ENCODE measurements around the gene THOC6.

The THOC6 gene

DNA sequence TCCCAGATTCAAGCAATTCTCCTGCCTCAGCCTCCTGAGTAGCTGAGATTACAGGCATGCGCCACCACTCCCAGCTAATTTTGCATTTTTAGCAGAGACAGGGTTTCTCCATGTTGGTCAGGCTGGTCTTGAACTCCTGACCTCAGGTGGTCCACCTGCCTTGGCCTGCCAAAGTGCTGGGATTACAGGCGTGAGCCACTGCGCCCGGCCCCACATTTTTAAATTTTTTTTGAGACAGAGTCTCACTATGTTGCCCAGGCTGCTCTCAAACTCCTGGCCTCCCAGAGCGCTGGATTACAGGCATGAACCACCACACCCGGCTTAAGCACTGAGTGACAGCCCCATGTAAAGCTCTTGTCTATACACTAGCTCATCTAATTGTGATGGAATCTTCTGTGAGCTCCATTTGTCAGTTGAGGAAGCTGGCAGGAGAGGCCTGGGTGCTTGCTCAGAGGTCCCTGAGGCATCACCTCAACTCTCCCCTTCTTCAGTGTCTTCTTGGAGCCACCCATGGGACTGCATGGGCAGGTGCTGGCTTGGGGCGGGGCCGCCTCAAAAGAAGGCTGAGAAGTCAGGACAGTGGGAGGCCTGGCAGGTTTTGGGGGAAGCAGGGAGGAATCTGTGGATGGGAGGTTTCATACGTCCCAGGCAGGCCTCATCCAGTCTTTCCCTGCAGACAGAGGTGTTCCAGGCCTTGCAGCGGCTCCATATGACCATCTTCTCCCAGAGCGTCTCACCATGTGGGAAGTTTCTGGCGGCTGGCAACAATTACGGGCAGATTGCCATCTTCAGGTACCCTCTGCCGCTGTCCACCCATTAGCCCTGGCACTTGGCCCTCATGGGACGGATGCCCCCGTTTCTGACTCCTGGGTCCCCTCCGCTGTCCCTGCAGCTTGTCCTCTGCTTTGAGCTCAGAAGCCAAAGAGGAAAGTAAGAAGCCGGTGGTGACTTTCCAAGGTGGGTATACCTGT, 1.5 kb downstream of the THOC6 start:
- Histone ChIP-seq H3F3A (ENCODE audit: insufficient read depth, low read length) (0 out of 2 replicates have a peak, but pooled peaks cover 14% of the 10 kb centered on the region), H3K4me2 (ENCODE audit: low read depth, low read length) (no peak overlapping the region), H3K4me1 (ENCODE audit: low read length) (peaks cover 8% of the 10 kb centered on the region)

DNA sequence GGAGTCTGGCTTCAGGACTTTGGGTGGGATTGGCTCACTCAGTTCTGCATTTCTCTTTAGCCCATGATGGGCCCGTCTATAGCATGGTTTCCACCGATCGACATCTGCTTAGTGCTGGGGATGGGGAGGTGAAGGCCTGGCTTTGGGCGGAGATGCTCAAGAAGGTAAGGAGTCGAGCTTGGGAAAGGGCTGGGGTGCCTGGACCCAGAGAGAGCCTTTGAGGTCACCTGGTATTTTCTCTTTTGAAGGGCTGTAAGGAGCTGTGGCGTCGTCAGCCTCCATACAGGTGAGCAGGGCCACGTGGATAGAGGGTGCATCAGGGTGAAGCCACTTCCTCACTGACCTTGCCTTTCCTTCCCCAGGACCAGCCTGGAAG, 2.2 kb downstream of the THOC6 start:
- H3K36me3 ChIP-seq (replicated peaks; ENCODE audit: insufficient read depth, low read length) = no peaks in the 10 kb centered on the region
- no peak overlapping the region for H3K9ac ChIP-seq (ENCODE audit: low read length)
- H2AFZ ChIP-seq (ENCODE audit: low read length) = no peak overlapping the region
- peaks cover 31% of the 10 kb centered on the region for H3K27me3 ChIP-seq (replicated peaks; ENCODE audit: insufficient read depth, low read length)
- H3K79me2 ChIP-seq (ENCODE audit: low read length) = no peaks in the 10 kb centered on the region
- H3K9me3 ChIP-seq (replicated peaks; ENCODE audit: insufficient read depth, low read length) = no peaks in the 10 kb centered on the region
- TF ChIP-seq EZH2phosphoT487 (IDR thresholded peaks at IDR 0.05; ENCODE audit: low read length) = no peak
- TF ChIP-seq EZH2 (optimal IDR thresholded peaks at IDR 0.05; ENCODE audit: low read depth, low read length) = no peak
- no peak for TF ChIP-seq CTCF (IDR thresholded peaks at IDR 0.05; ENCODE audit: low read length)
- no peak overlapping the region for H3K4me3 ChIP-seq (ENCODE audit: low read length)
- no peaks in the 10 kb centered on the region for H3K9me2 ChIP-seq (replicated peaks; ENCODE audit: insufficient read depth, low read length)
- H3K4me1 ChIP-seq (ENCODE audit: low read length) = peaks cover 4% of the 10 kb centered on the region
- H3K4me2 ChIP-seq (ENCODE audit: low read depth, low read length) = no peak overlapping the region
- DNase-seq = no peak
- no peak overlapping the region for H3K27ac ChIP-seq (ENCODE audit: low read length)
- H4K20me1 ChIP-seq (ENCODE audit: insufficient read depth, low read length) = no peaks in the 10 kb centered on the region
- H3F3A ChIP-seq (ENCODE audit: insufficient read depth, low read length) = 0 out of 2 replicates have a peak, but pooled peaks cover 14% of the 10 kb centered on the region

More for the DNA sequence above, 1.5 kb downstream of the THOC6 start:
- no peak overlapping the region for H3K4me3 ChIP-seq (ENCODE audit: low read length)
- no peaks in the 10 kb centered on the region for H3K9me2 ChIP-seq (replicated peaks; ENCODE audit: insufficient read depth, low read length)
- H3K27ac ChIP-seq (ENCODE audit: low read length) = no peak overlapping the region
- H2AFZ ChIP-seq (ENCODE audit: low read length) = no peak overlapping the region
- H3K9ac ChIP-seq (ENCODE audit: low read length) = no peak overlapping the region
- no peaks in the 10 kb centered on the region for H3K9me3 ChIP-seq (replicated peaks; ENCODE audit: insufficient read depth, low read length)
- no peaks in the 10 kb centered on the region for H4K20me1 ChIP-seq (ENCODE audit: insufficient read depth, low read length)
- no peaks in the 10 kb centered on the region for H3K36me3 ChIP-seq (replicated peaks; ENCODE audit: insufficient read depth, low read length)
- peaks cover 24% of the 10 kb centered on the region for H3K27me3 ChIP-seq (replicated peaks; ENCODE audit: insufficient read depth, low read length)
- no peaks in the 10 kb centered on the region for H3K79me2 ChIP-seq (ENCODE audit: low read length)
- no peak for TF ChIP-seq EZH2phosphoT487 (IDR thresholded peaks at IDR 0.05; ENCODE audit: low read length)
- TF ChIP-seq EZH2 (optimal IDR thresholded peaks at IDR 0.05; ENCODE audit: low read depth, low read length) = no peak
- TF ChIP-seq CTCF (IDR thresholded peaks at IDR 0.05; ENCODE audit: low read length) = no peak
- no peak for DNase-seq

DNA sequence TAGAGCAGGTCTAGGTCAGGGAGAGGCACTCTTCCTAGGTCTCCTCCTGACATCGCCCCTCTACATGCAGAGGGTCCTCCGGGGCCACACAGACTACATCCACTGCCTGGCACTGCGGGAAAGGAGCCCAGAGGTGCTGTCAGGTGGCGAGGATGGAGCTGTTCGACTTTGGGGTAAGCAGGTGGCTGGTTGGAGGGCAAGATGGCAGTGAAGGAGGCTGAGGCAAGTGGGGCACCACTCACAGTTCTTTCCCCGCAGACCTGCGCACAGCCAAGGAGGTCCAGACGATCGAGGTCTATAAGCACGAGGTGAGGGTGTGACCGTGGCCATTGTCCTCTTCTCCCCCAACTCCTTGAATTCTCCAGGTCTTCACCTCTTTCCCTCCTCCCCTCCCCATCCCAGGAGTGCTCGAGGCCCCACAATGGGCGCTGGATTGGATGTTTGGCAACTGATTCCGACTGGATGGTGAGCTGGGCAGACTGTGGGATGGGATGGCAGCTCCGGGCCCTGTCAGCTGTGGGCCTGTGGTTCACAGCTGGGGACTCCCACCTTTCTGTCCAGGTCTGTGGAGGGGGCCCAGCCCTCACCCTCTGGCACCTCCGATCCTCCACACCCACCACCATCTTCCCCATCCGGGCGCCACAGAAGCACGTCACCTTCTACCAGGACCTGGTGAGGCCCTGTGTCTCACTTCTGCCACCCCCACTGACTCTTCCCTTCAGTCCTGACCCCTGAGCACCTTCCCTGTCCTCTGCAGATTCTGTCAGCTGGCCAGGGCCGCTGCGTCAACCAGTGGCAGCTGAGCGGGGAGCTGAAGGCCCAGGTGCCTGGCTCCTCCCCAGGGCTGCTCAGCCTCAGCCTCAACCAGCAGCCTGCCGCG, 3.0 kb downstream of the THOC6 start:
- H3K9me3 ChIP-seq (replicated peaks; ENCODE audit: insufficient read depth, low read length) = no peaks in the 10 kb centered on the region
- 0 out of 2 replicates have a peak, but pooled peaks cover 14% of the 10 kb centered on the region for H3F3A ChIP-seq (ENCODE audit: insufficient read depth, low read length)
- peaks cover 39% of the 10 kb centered on the region for H3K27me3 ChIP-seq (replicated peaks; ENCODE audit: insufficient read depth, low read length)
- H2AFZ ChIP-seq (ENCODE audit: low read length) = no peak overlapping the region
- DNase-seq = no peak
- H3K4me3 ChIP-seq (ENCODE audit: low read length) = no peak overlapping the region
- no peaks in the 10 kb centered on the region for H4K20me1 ChIP-seq (ENCODE audit: insufficient read depth, low read length)
- TF ChIP-seq EZH2phosphoT487 (IDR thresholded peaks at IDR 0.05; ENCODE audit: low read length) = no peak
- H3K4me2 ChIP-seq (ENCODE audit: low read depth, low read length) = no peak overlapping the region
- H3K36me3 ChIP-seq (replicated peaks; ENCODE audit: insufficient read depth, low read length) = no peaks in the 10 kb centered on the region
- H3K79me2 ChIP-seq (ENCODE audit: low read length) = no peaks in the 10 kb centered on the region
- no peaks in the 10 kb centered on the region for H3K9me2 ChIP-seq (replicated peaks; ENCODE audit: insufficient read depth, low read length)
- H3K9ac ChIP-seq (ENCODE audit: low read length) = no peak overlapping the region
- no peak overlapping the region for H3K27ac ChIP-seq (ENCODE audit: low read length)
- H3K4me1 ChIP-seq (ENCODE audit: low read length) = peaks cover 4% of the 10 kb centered on the region
